GM23338 (cell line): Measurements from ENCODE around the gene GHRL. TPM values are rescaled to one million over a fixed set of nuclear protein-coding genes. Genes with fewer than 3 reads are reported as not detected.

Source experiments
- ATAC-seq: fragments of 200-7000 bp; cut with Tn5 transposase; 3 replicates; pipeline ENCODE4 v1.9.1; 2020
- DNase-seq: peaks from one replicate; pipeline ENCODE4 v3.0.0-alpha.2; 2015; ENCODE audit warnings: low spot score
- H2AFZ ChIP-seq: fragments of 200-600 bp; sonication (generic); 2 replicates; pipeline ENCODE4 v1.8.0; 2016; ENCODE audit warnings: antibody characterized with exemption, mild to moderate bottlenecking, moderate library complexity
- H3F3A ChIP-seq: fragments of 200-600 bp; sonication (generic); replicated peaks from 2 replicates; pipeline ENCODE4 v1.8.0; 2017; ENCODE audit warnings: antibody characterized with exemption, mixed run types, low read depth
- H3K27ac ChIP-seq: fragments of 200-600 bp; sonication (generic); 2 replicates; pipeline ENCODE4 v1.6.1; 2016; ENCODE audit warnings: low read depth
- H3K27me3 ChIP-seq: fragments of 200-600 bp; sonication (generic); 2 replicates; pipeline ENCODE4 v1.8.0; 2016; ENCODE audit warnings: mild to moderate bottlenecking, mixed run types, moderate library complexity; ENCODE audit not compliant: insufficient read depth
- H3K36me3 ChIP-seq: fragments of 200-600 bp; sonication (generic); 2 replicates; pipeline ENCODE4 v1.8.0; 2016; ENCODE audit warnings: mild to moderate bottlenecking; ENCODE audit not compliant: insufficient read depth
- H3K4me1 ChIP-seq: fragments of 200-600 bp; sonication (generic); 2 replicates; pipeline ENCODE4 v1.8.0; 2016; ENCODE audit warnings: mild to moderate bottlenecking, moderate library complexity; ENCODE audit not compliant: insufficient read depth
- H3K4me2 ChIP-seq: fragments of 200-600 bp; sonication (generic); 2 replicates; pipeline ENCODE4 v1.7.1; 2017; ENCODE audit warnings: mixed run types
- H3K4me3 ChIP-seq: fragments of 200-600 bp; sonication (generic); 2 replicates; pipeline ENCODE4 v1.6.1; 2016; ENCODE audit warnings: mixed run types
- H3K79me2 ChIP-seq: fragments of 200-600 bp; sonication (generic); replicated peaks from 2 replicates; pipeline ENCODE4 v1.8.0; 2017; ENCODE audit warnings: mild to moderate bottlenecking; ENCODE audit not compliant: insufficient read depth
- H3K9me2 ChIP-seq: fragments of 200-600 bp; sonication (generic); 2 replicates; pipeline ENCODE4 v1.8.0; 2017; ENCODE audit not compliant: insufficient read depth
- H4K20me1 ChIP-seq: fragments of 200-600 bp; sonication (generic); replicated peaks from 2 replicates; pipeline ENCODE4 v1.8.0; 2017; ENCODE audit warnings: mild to moderate bottlenecking; ENCODE audit not compliant: insufficient read depth
- H3K27ac Mint-ChIP-seq: 2 replicates; pipeline ENCODE4 v1.8.0; 2020; ENCODE audit warnings: inconsistent platforms, mild to moderate bottlenecking, moderate library complexity, mixed read lengths
- H3K27me3 Mint-ChIP-seq: 3 replicates; pipeline ENCODE4 v1.8.0; 2022; ENCODE audit warnings: low read depth, mild to moderate bottlenecking, moderate library complexity, mixed read lengths, inconsistent platforms; ENCODE audit not compliant: insufficient read depth, poor library complexity
- H3K36me3 Mint-ChIP-seq: 3 replicates; pipeline ENCODE4 v1.8.0; 2021; ENCODE audit warnings: low read depth, mild to moderate bottlenecking, inconsistent platforms, moderate library complexity, mixed read lengths
- H3K4me1 Mint-ChIP-seq: 3 replicates; pipeline ENCODE4 v1.8.0; 2020; ENCODE audit warnings: mild to moderate bottlenecking, inconsistent platforms, mixed read lengths
- H3K4me3 Mint-ChIP-seq: 3 replicates; pipeline ENCODE4 v1.8.0; 2021; ENCODE audit warnings: moderate library complexity, mild to moderate bottlenecking, inconsistent platforms, mixed read lengths
- H3K9me3 Mint-ChIP-seq: 3 replicates; pipeline ENCODE4 v1.8.0; 2020; ENCODE audit warnings: moderate library complexity, mild to moderate bottlenecking, inconsistent platforms, mixed read lengths
- CREB1 ChIP-seq: fragments of 250-450 bp; sonication (Bioruptor Pico); IDR thresholded peaks from 2 replicates; pipeline ENCODE4 v1.5.0; 2020; ENCODE audit warnings: low read depth, mild to moderate bottlenecking, moderate library complexity
- EZH2 ChIP-seq: fragments of 200-600 bp; sonication (generic); IDR thresholded peaks from one replicate; pipeline ENCODE4 v1.8.0; 2017; ENCODE audit warnings: antibody characterized with exemption, mild to moderate bottlenecking, low read depth; ENCODE audit not compliant: unreplicated experiment
- EZH2phosphoT487 ChIP-seq: fragments of 200-600 bp; sonication (generic); IDR thresholded peaks from one replicate; pipeline ENCODE4 v1.8.1; 2018; ENCODE audit warnings: antibody characterized with exemption; ENCODE audit not compliant: unreplicated experiment
- NANOG ChIP-seq: IDR thresholded peaks from 2 replicates; pipeline ENCODE4 v1.6.1; 2016; ENCODE audit warnings: antibody characterized with exemption, borderline replicate concordance
- POLR2AphosphoS5 ChIP-seq: IDR thresholded peaks from 2 replicates; pipeline ENCODE4 v1.6.1; 2016; ENCODE audit warnings: antibody characterized with exemption, low read depth
- ZNF114 ChIP-seq: fragments of 250-450 bp; sonication (Bioruptor Pico); IDR thresholded peaks from 2 replicates; pipeline ENCODE4 v1.5.0; 2020; ENCODE audit warnings: mild to moderate bottlenecking, moderate library complexity
- ZNF331 ChIP-seq: fragments of 250-450 bp; sonication (Bioruptor Pico); IDR thresholded peaks from 2 replicates; pipeline ENCODE4 v1.5.0; 2020; ENCODE audit warnings: low read depth, mild to moderate bottlenecking, moderate library complexity
- polyA plus RNA-seq: library from polyadenylated mRNA; unstranded; fragments of >200 nt; fragmentation: Nextera tagmentation; extraction: Ambion mirVana; gene quantifications from 2 replicates; pipeline ENCODE4 v1.2.1, GENCODE V29; 2016
- total RNA-seq: library from RNA; depleted of rRNA; stranded (reverse); fragments of >200 nt; shearing (Covaris generic); gene quantifications from 2 replicates; pipeline ENCODE4 v1.2.3, GENCODE V29; 2014
- TF ChIP-seq, protein P1 (sequence below): IDR thresholded peaks from one replicate; pipeline ENCODE4 v1.6.1; 2018; ENCODE audit warnings: antibody characterized with exemption; ENCODE audit not compliant: unreplicated experiment
- TF ChIP-seq, protein P2 (sequence below), 2 experiments: fragments of 200-600 bp in 1 of 2; sonication (generic) in 1 of 2; conservative IDR thresholded peaks; 2 replicates each; pipeline versions ENCODE4 v1.5.1 to v1.6.1; 2016 to 2017; ENCODE audit warnings: antibody characterized with exemption in 2 of 2, low read depth in 2 of 2, mild to moderate bottlenecking in 2 of 2, moderate library complexity in 1 of 2
- TF ChIP-seq, protein P3 (sequence below): IDR thresholded peaks from 2 replicates; pipeline ENCODE4 v1.6.1; 2016; ENCODE audit warnings: antibody characterized with exemption
- TF ChIP-seq, protein P4 (sequence below): fragments of 250-450 bp; sonication (Bioruptor Pico); IDR thresholded peaks from 2 replicates; pipeline ENCODE4 v1.5.0; 2020; ENCODE audit warnings: mild to moderate bottlenecking, moderate library complexity

Gene GHRL
- total and polyA plus RNA-seq, 2 experiments from 2014 or later: 0.78 TPM; not detected in 1

DNA sequence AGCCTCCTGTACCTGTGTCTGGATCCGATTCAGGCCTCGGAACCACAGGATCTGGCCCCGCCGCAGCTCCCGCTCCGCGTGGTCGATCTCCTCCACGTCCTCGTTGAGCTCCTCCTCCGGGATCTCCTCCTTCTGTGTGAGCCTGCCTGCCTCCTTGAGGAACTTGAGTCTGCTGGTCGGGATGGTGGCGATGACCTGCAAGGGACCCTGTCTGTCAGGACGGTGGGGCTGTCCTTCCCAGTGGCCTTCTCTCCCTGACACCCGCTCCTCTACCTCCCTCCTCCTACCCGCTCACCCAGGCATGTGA, 45.4 kb upstream of the GHRL start (continued):
- TF ChIP-seq, protein P1, sequence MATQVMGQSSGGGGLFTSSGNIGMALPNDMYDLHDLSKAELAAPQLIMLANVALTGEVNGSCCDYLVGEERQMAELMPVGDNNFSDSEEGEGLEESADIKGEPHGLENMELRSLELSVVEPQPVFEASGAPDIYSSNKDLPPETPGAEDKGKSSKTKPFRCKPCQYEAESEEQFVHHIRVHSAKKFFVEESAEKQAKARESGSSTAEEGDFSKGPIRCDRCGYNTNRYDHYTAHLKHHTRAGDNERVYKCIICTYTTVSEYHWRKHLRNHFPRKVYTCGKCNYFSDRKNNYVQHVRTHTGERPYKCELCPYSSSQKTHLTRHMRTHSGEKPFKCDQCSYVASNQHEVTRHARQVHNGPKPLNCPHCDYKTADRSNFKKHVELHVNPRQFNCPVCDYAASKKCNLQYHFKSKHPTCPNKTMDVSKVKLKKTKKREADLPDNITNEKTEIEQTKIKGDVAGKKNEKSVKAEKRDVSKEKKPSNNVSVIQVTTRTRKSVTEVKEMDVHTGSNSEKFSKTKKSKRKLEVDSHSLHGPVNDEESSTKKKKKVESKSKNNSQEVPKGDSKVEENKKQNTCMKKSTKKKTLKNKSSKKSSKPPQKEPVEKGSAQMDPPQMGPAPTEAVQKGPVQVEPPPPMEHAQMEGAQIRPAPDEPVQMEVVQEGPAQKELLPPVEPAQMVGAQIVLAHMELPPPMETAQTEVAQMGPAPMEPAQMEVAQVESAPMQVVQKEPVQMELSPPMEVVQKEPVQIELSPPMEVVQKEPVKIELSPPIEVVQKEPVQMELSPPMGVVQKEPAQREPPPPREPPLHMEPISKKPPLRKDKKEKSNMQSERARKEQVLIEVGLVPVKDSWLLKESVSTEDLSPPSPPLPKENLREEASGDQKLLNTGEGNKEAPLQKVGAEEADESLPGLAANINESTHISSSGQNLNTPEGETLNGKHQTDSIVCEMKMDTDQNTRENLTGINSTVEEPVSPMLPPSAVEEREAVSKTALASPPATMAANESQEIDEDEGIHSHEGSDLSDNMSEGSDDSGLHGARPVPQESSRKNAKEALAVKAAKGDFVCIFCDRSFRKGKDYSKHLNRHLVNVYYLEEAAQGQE: no peak
- TF ChIP-seq EZH2: no peak
- TF ChIP-seq ZNF114: no peak

DNA sequence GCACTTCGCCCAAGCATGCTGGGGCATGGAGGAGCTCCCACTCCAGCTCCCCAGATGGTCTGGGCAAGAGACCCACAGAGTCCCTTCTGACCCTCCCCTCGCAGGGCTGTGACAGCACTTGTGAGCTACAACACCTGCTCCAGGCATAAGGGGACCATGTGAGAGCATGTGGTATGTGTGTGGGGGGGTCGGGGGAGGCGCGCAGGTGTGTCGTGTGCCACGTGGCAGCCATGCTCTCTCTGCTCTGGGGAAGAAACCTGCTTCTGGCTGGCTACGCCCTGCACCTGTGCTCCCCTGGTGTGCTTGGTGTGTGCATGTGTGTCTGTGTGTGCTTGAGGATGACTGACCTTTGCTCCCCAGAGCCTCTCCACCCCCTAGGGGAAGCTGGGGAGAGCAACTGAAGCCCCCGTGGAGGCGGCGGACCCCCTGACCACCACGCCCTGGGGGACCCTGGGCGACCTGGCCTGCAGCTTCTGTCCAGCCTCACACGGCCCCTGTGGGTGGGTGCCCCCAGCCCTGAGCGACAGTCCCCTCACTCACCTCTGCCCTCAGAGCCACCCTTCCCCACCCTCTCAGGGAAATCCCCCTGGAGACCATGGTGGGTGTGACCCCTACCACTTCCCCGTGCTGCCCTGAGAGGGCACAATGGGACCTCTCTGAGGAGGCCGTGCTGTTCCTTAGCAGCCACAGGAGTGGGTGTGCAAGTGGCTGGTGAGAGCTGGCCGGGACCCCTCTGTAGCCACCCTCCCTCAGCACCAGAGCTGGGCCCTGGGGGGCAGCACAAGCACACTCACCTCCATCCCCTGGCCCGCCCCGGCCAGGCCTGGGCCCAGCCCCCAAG, 44.8 kb upstream of the GHRL start:
- Mint-ChIP-seq H3K9me3 (no peaks in the 10 kb centered on the region), H3K27ac (no peak overlapping the region), H3K4me1 (peaks cover 7% of the 10 kb centered on the region; the same call in 2 of the 3 replicates), H3K4me3 (no peak overlapping the region), H3K27me3 (no peaks in the 10 kb centered on the region), H3K36me3 (no peaks in the 10 kb centered on the region; the same call in 2 of the 3 replicates)
- no peaks in the 10 kb centered on the region for H3K79me2 ChIP-seq
- H3K27ac ChIP-seq: no peak overlapping the region
- H3K4me1 ChIP-seq: no peaks in the 10 kb centered on the region
- H3K27me3 ChIP-seq: no peaks in the 10 kb centered on the region
- H3K4me2 ChIP-seq: no peak overlapping the region
- H4K20me1 ChIP-seq: no peaks in the 10 kb centered on the region
- no peak overlapping the region for H3K4me3 ChIP-seq
- TF ChIP-seq NANOG: no peak
- TF ChIP-seq, protein P2, sequence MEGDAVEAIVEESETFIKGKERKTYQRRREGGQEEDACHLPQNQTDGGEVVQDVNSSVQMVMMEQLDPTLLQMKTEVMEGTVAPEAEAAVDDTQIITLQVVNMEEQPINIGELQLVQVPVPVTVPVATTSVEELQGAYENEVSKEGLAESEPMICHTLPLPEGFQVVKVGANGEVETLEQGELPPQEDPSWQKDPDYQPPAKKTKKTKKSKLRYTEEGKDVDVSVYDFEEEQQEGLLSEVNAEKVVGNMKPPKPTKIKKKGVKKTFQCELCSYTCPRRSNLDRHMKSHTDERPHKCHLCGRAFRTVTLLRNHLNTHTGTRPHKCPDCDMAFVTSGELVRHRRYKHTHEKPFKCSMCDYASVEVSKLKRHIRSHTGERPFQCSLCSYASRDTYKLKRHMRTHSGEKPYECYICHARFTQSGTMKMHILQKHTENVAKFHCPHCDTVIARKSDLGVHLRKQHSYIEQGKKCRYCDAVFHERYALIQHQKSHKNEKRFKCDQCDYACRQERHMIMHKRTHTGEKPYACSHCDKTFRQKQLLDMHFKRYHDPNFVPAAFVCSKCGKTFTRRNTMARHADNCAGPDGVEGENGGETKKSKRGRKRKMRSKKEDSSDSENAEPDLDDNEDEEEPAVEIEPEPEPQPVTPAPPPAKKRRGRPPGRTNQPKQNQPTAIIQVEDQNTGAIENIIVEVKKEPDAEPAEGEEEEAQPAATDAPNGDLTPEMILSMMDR (conservative IDR thresholded peaks at IDR 0.05; ENCODE audit: low read depth in 2 of 2): peak in 1 of 2 experiments; percentile 36; a peak in 2 of 4 replicates
- TF ChIP-seq, protein P3, sequence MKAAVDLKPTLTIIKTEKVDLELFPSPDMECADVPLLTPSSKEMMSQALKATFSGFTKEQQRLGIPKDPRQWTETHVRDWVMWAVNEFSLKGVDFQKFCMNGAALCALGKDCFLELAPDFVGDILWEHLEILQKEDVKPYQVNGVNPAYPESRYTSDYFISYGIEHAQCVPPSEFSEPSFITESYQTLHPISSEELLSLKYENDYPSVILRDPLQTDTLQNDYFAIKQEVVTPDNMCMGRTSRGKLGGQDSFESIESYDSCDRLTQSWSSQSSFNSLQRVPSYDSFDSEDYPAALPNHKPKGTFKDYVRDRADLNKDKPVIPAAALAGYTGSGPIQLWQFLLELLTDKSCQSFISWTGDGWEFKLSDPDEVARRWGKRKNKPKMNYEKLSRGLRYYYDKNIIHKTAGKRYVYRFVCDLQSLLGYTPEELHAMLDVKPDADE: no peak
- no peak for TF ChIP-seq EZH2phosphoT487
- TF ChIP-seq POLR2AphosphoS5: no peak
- no peak for TF ChIP-seq ZNF331
- TF ChIP-seq, protein P4, sequence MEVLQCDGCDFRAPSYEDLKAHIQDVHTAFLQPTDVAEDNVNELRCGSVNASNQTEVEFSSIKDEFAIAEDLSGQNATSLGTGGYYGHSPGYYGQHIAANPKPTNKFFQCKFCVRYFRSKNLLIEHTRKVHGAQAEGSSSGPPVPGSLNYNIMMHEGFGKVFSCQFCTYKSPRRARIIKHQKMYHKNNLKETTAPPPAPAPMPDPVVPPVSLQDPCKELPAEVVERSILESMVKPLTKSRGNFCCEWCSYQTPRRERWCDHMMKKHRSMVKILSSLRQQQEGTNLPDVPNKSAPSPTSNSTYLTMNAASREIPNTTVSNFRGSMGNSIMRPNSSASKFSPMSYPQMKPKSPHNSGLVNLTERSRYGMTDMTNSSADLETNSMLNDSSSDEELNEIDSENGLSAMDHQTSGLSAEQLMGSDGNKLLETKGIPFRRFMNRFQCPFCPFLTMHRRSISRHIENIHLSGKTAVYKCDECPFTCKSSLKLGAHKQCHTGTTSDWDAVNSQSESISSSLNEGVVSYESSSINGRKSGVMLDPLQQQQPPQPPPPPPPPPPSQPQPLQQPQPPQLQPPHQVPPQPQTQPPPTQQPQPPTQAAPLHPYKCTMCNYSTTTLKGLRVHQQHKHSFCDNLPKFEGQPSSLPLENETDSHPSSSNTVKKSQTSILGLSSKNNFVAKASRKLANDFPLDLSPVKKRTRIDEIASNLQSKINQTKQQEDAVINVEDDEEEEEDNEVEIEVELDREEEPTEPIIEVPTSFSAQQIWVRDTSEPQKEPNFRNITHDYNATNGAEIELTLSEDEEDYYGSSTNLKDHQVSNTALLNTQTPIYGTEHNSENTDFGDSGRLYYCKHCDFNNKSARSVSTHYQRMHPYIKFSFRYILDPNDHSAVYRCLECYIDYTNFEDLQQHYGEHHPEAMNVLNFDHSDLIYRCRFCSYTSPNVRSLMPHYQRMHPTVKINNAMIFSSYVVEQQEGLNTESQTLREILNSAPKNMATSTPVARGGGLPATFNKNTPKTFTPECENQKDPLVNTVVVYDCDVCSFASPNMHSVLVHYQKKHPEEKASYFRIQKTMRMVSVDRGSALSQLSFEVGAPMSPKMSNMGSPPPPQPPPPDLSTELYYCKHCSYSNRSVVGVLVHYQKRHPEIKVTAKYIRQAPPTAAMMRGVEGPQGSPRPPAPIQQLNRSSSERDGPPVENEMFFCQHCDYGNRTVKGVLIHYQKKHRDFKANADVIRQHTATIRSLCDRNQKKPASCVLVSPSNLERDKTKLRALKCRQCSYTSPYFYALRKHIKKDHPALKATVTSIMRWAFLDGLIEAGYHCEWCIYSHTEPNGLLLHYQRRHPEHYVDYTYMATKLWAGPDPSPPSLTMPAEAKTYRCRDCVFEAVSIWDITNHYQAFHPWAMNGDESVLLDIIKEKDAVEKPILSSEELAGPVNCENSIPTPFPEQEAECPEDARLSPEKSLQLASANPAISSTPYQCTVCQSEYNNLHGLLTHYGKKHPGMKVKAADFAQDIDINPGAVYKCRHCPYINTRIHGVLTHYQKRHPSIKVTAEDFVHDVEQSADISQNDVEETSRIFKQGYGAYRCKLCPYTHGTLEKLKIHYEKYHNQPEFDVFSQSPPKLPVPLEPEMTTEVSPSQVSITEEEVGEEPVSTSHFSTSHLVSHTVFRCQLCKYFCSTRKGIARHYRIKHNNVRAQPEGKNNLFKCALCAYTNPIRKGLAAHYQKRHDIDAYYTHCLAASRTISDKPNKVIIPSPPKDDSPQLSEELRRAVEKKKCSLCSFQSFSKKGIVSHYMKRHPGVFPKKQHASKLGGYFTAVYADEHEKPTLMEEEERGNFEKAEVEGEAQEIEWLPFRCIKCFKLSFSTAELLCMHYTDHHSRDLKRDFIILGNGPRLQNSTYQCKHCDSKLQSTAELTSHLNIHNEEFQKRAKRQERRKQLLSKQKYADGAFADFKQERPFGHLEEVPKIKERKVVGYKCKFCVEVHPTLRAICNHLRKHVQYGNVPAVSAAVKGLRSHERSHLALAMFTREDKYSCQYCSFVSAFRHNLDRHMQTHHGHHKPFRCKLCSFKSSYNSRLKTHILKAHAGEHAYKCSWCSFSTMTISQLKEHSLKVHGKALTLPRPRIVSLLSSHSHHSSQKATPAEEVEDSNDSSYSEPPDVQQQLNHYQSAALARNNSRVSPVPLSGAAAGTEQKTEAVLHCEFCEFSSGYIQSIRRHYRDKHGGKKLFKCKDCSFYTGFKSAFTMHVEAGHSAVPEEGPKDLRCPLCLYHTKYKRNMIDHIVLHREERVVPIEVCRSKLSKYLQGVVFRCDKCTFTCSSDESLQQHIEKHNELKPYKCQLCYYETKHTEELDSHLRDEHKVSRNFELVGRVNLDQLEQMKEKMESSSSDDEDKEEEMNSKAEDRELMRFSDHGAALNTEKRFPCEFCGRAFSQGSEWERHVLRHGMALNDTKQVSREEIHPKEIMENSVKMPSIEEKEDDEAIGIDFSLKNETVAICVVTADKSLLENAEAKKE: no peak
- no peak for TF ChIP-seq CREB1 (CRISPR knock-in tag)
- no peak for TF ChIP-seq ZNF114
- no peaks in the 10 kb centered on the region for H3K36me3 ChIP-seq
- no peaks in the 10 kb centered on the region for H3F3A ChIP-seq
- H3K9me2 ChIP-seq: no peaks in the 10 kb centered on the region
- no peak overlapping the region; the same call in 1 of the 2 replicates for H2AFZ ChIP-seq
- ATAC-seq (peak; percentile 31), DNase-seq (no peak)
